Activated naive CD4-positive, alpha-beta T cell treated with anti-CD3 and anti-CD28 coated beads for 36 hours (primary cell): ENCODE measurements around the gene SLC12A5. TPM values are rescaled to one million over a fixed set of nuclear protein-coding genes. Genes with fewer than 3 reads are reported as not detected.
A peak's percentile ranks its signal among the peaks of the same experiment; 100 is the strongest.

Experiments used
- CTCF ChIA-PET: fragments of 350-600 bp; sonication (Branson Sonifier 250); formaldehyde crosslinking; loops from one replicate; lab custom pipeline; 2021; ENCODE audit warnings: antibody characterized with exemption; lab: Charles Lee
- DNase-seq: peaks from one replicate; pipeline ENCODE4 v3.0.0-alpha.2; 2020
- H3K27ac Mint-ChIP-seq: one replicate; pipeline ENCODE4 v1.8.0; 2021; ENCODE audit warnings: mild to moderate bottlenecking, mixed read lengths
- H3K27me3 Mint-ChIP-seq: one replicate; pipeline ENCODE4 v1.8.0; 2021; ENCODE audit warnings: low read depth, mixed read lengths
- H3K36me3 Mint-ChIP-seq: one replicate; pipeline ENCODE4 v1.8.0; 2021; ENCODE audit warnings: low read depth, mixed read lengths
- H3K4me1 Mint-ChIP-seq: one replicate; pipeline ENCODE4 v1.8.0; 2021; ENCODE audit warnings: low read depth, mixed read lengths
- H3K4me3 Mint-ChIP-seq: one replicate; pipeline ENCODE4 v1.8.0; 2021; ENCODE audit warnings: mild to moderate bottlenecking, moderate library complexity, mixed read lengths
- H3K9me3 Mint-ChIP-seq: one replicate; pipeline ENCODE4 v1.8.0; 2021; ENCODE audit warnings: mixed read lengths
- intact Hi-C: fragments of 100-400 bp; cut with micrococcal nuclease; formaldehyde crosslinking; loops from one replicate; pipeline ENCODE4 v1.15.1; 2023
- total RNA-seq, 2 experiments: library from RNA; stranded (reverse); gene quantifications; one replicate each; pipeline ENCODE4 v1.2.3, GENCODE V29; 2021

SLC12A5 gene
- total RNA-seq, 2 experiments from 2014 or later: not detected

DNA sequence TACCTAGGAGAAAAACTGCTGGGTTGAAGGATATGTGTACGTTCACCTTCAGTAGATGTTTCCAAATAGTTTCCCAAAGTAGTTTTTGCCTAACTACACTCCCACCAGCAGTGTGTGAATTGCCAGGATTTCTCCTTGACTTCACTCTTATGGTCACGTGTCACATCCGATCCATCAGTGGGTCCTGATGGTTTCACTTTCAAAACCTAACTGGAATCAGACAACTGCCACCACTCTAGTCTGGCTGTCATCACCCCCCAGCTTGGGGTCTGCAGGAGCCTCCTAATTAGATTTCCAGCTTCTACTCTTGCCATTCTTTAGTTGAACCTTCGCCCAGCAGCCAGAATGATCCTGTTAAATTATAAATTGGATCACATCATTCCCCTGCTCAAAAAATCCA, 8.5 kb upstream of the SLC12A5 start:
- peaks cover 26% of the 10 kb centered on the region for H3K27me3 Mint-ChIP-seq
- peaks cover 8% of the 10 kb centered on the region for H3K4me1 Mint-ChIP-seq
- DNase-seq: no peak
- CTCF ChIA-PET: interaction anchor here (0.6 to 0.9 kb wide), 2 partner anchors 8 to 46 kb away, joined by 3 to 4 read pairs; no protein-coding TSS in a partner anchor
- H3K4me3 Mint-ChIP-seq: no peak overlapping the region
- intact Hi-C loops: no loop called here
- H3K9me3 Mint-ChIP-seq: no peaks in the 10 kb centered on the region
- no peaks in the 10 kb centered on the region for H3K36me3 Mint-ChIP-seq
- H3K27ac Mint-ChIP-seq: no peak overlapping the region

DNA sequence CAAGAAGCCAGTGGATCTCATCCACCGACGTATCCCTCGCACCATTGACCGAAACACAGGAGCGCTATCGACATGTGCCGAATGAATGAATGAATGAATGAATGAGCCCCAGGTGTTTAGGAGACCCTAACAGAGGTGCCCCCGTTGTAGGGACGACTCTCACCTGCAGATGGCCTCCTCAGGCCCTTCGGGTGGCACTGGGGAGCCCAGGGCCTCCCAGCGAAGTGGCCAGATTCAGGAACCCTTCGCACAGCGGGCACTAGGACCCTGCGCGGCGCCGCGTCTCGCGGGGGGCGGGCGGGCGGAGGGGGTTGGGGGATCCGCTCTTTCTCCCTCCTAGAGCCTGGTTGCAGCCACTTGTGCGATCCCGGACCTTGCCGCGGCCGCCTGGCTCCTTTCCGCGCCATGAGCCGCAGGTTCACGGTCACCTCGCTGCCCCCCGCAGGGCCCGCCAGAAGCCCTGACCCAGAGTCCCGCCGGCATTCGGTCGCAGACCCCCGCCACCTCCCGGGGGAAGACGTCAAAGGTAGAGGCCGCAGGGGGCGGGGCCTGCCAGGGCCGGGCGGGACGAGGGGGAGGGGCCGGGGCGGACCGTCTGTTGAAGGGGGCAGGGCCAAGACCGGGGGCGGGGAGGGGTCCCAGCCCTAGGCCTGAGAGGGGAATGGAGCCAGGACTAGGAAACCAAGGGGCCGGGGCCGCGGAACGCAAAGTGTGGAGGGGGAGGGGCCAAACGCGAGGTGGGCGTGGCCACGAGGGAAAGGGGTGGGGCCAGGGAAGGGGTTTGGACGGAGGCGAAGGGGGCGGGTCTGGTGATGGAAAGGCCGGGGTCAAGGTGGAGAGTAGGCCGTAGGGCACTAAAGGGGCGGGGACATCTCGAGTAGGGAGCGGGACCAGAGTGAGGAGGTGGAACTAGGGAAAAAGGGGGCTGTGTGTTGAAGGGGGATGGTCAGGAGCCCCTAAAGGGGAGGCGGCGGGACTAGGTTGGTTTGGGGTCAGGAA, 7.4 kb upstream of the SLC12A5 start:
- Mint-ChIP-seq H3K27me3 (peaks cover 32% of the 10 kb centered on the region), H3K9me3 (no peaks in the 10 kb centered on the region)
- CTCF ChIA-PET: interaction anchor here (0.8 to 2.5 kb wide), 18 partner anchors 7 to 212 kb away, joined by 3 to 13 read pairs (median 4); no protein-coding TSS in a partner anchor

DNA sequence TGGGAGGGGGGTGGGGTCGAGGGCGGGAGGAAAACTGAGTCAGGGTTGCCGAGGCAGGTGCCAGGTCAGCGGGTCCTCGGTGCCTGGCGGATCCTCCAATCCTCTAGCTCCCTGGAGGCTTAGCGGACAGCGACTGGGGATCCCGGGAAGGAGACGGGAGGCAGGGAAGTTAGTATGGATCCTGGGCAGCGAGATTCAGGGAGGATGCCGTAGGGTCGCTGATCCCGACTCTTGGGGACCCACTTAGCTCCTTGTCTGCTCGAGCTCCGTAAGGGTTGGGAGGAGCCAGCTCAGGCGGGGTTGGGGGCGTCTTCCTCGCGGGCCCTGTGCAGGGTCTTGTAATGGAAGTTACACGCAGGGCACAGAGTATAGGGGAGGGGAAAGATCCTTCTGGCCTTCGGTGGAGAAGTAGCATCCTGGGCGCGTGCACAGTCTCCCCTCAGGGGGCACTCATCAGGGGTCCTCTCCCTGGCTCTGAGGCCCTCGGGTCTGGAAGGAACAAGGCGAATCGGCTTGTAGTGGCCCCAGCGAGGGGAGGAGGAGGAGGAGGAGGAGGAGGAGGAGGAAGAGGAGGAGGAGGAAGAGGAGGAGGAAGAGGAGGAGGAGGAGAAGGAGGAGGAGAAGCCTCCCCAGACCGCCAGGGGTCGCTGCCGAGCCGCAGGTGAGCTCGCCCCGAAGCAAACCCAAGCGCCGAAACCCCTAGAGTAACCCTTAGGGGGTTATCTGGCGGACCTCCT, 6.4 kb upstream of the SLC12A5 start:
- peak overlapping the region; percentile 63 for H3K4me3 Mint-ChIP-seq
- H3K27me3 Mint-ChIP-seq: peaks cover 32% of the 10 kb centered on the region
- DNase-seq: peak; percentile 83
- H3K9me3 Mint-ChIP-seq: no peaks in the 10 kb centered on the region
- H3K36me3 Mint-ChIP-seq: no peaks in the 10 kb centered on the region
- intact Hi-C loops: loop anchor here (1.0 kb wide), 3 partner anchors 50 to 152 kb away; partner anchors contain the start of genes NCOA5 and ZNF335
- H3K27ac Mint-ChIP-seq: no peak overlapping the region
- CTCF ChIA-PET: interaction anchor here (0.7 to 2.5 kb wide), 21 partner anchors 8 to 279 kb away, joined by 3 to 13 read pairs (median 4); no protein-coding TSS in a partner anchor
- peaks cover 8% of the 10 kb centered on the region for H3K4me1 Mint-ChIP-seq

More for the DNA sequence above, 7.4 kb upstream of the SLC12A5 start:
- intact Hi-C loops: loop anchor here (1.0 kb wide), 2 partner anchors 49 to 68 kb away; partner anchors contain the start of genes NCOA5 and ZNF335
- Mint-ChIP-seq H3K27ac (no peak overlapping the region), H3K4me3 (peak overlapping the region; percentile 63), H3K4me1 (peaks cover 8% of the 10 kb centered on the region), H3K36me3 (no peaks in the 10 kb centered on the region)
- DNase-seq: peak; percentile 62

DNA sequence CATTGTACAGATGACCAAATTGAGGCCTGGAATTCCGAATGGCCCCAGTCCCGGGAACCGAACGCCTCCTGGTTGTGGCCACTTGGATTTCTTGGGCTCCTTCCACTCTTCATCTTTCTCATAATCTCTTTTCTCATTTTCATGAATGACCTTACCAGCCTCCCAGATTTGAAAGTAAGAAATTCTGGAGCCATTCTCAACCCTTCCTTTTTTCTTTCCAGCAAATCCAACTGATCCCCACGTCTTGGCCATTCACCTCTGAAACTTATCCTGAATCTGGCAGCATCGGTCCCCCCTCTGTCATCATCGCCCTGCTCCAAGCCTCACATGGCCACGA, 5.9 kb upstream of the SLC12A5 start:
- intact Hi-C loops: loop anchor here (1.0 kb wide), 1 partner anchor 151 kb away; no protein-coding TSS in a partner anchor
- peaks cover 8% of the 10 kb centered on the region for H3K4me1 Mint-ChIP-seq
- DNase-seq: no peak
- peaks cover 33% of the 10 kb centered on the region for H3K27me3 Mint-ChIP-seq
- CTCF ChIA-PET: interaction anchor here (0.7 to 2.5 kb wide), 18 partner anchors 9 to 278 kb away, joined by 3 to 13 read pairs (median 4); no protein-coding TSS in a partner anchor
- no peaks in the 10 kb centered on the region for H3K36me3 Mint-ChIP-seq
- H3K27ac Mint-ChIP-seq: no peak overlapping the region
- no peak overlapping the region for H3K4me3 Mint-ChIP-seq
- H3K9me3 Mint-ChIP-seq: no peaks in the 10 kb centered on the region

DNA sequence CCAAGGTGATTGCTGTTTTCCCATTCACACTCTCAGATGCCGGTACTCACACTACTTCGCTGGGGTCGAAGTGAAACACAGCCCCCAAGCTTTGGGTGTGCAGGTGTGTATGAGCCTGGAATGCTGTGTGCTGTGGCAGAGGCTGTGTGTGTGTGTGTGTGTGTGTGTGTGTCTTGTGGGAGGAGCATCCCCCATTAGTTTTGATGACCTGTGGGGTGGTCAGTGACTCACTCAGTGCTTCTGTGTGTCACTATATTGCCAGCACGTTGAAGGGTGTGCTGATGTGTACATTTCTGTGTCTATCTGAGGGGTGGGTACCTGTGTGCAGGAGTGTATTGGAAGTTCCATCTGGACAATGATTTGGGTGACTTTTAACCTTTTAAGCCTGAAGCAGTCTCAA, 5.0 kb upstream of the SLC12A5 start:
- Mint-ChIP-seq H3K36me3 (no peaks in the 10 kb centered on the region), H3K27me3 (peaks cover 37% of the 10 kb centered on the region), H3K9me3 (no peaks in the 10 kb centered on the region), H3K4me1 (peaks cover 8% of the 10 kb centered on the region), H3K4me3 (no peak overlapping the region), H3K27ac (no peak overlapping the region)
- no peak for DNase-seq
- CTCF ChIA-PET: interaction anchor here (0.7 to 2.5 kb wide), 7 partner anchors 8 to 151 kb away, joined by 3 to 13 read pairs (median 6); no protein-coding TSS in a partner anchor
- intact Hi-C loops: loop anchor here (1.0 kb wide), 1 partner anchor 150 kb away; no protein-coding TSS in a partner anchor

DNA sequence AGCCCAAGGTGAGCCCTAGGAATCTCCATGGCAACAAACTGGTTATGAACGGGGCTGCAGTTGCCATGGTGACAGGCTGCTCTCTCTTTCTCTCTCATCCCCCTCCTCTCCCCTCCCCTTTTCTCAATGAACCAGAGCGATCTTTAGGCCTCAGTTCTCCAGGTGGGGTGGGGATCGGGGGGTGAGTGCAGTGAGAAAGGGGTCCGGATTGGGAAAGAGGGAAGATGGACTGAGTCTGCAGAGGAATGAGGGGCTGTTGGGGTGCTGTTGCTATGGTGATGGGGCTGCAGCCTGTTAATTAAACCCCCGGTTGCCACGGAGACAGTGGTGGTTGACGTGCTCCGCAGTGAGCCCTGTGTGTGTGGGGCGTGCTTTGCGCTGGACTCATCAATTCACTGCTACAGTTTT, 3.6 kb upstream of the SLC12A5 start:
- no peak overlapping the region for H3K27ac Mint-ChIP-seq
- no peaks in the 10 kb centered on the region for H3K9me3 Mint-ChIP-seq
- DNase-seq: no peak
- CTCF ChIA-PET: no interaction called here
- no peak overlapping the region for H3K4me3 Mint-ChIP-seq
- no peaks in the 10 kb centered on the region for H3K36me3 Mint-ChIP-seq
- intact Hi-C loops: no loop called here
- peaks cover 8% of the 10 kb centered on the region for H3K4me1 Mint-ChIP-seq
- peaks cover 44% of the 10 kb centered on the region for H3K27me3 Mint-ChIP-seq

DNA sequence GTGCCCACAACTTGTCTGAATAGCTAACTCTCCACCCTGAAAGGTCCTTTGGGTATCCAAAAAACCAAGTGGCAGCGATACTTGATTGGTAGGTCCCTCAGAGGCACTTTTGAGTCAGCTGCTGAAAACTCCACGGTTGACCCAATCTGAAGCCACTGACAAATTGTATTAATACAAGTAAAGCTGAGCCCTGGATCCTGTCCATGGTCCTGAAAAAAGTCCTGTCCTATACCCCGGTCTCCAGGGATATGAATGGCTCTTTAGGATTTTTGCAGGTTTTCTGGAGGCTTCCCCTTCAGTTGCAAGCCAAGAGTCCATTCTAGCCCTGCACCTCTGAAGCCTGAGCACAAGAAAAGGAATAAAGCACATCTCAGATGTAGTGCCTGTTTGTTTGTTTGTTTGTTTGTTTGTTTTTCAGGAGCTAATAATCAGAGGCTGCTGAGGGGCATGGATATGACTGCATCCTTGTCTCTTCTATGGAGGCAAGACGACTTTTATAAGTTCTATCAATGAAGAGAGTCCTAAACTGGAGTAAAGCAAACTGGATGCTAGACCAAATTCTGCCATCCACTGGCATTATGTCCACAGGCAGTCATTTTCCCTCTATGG, 1.7 kb upstream of the SLC12A5 start:
- peak; percentile 54 for DNase-seq
- CTCF ChIA-PET: interaction anchor here (1.0 to 2.7 kb wide), 3 partner anchors 13 to 105 kb away, joined by 3 to 8 read pairs (median 4); no protein-coding TSS in a partner anchor
- Mint-ChIP-seq H3K36me3 (no peaks in the 10 kb centered on the region), H3K4me3 (no peak overlapping the region), H3K27ac (no peak overlapping the region), H3K4me1 (peaks cover 3% of the 10 kb centered on the region), H3K9me3 (no peaks in the 10 kb centered on the region), H3K27me3 (peaks cover 46% of the 10 kb centered on the region)
- intact Hi-C loops: no loop called here

DNA sequence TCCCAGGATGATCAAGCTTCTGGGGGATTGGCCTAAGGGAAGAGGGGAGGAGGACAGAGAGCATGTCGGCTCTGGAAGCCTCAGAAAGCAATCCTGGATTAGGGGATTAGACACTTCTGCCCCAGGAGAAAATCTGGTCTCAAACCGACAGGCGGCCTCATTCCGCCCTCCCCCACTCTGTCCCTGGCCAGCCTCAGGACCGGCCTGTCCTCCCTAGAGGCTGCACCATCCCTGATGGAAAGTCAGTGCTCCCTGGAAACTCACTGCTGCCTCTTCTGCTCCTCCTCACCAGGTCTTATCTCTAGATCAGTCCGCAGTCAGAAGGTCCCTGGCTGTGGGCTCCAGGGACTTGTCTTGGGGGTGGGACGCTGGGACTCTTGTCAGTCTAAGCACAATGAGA, 905 bp upstream of the SLC12A5 start:
- intact Hi-C loops: no loop called here
- Mint-ChIP-seq H3K4me1 (peaks cover 3% of the 10 kb centered on the region), H3K27ac (no peak overlapping the region), H3K9me3 (no peaks in the 10 kb centered on the region), H3K36me3 (no peaks in the 10 kb centered on the region), H3K4me3 (no peak overlapping the region), H3K27me3 (peaks cover 50% of the 10 kb centered on the region)
- DNase-seq: no peak
- CTCF ChIA-PET: interaction anchor here (1.0 to 2.7 kb wide), 3 partner anchors 13 to 105 kb away, joined by 3 to 8 read pairs (median 4); no protein-coding TSS in a partner anchor

DNA sequence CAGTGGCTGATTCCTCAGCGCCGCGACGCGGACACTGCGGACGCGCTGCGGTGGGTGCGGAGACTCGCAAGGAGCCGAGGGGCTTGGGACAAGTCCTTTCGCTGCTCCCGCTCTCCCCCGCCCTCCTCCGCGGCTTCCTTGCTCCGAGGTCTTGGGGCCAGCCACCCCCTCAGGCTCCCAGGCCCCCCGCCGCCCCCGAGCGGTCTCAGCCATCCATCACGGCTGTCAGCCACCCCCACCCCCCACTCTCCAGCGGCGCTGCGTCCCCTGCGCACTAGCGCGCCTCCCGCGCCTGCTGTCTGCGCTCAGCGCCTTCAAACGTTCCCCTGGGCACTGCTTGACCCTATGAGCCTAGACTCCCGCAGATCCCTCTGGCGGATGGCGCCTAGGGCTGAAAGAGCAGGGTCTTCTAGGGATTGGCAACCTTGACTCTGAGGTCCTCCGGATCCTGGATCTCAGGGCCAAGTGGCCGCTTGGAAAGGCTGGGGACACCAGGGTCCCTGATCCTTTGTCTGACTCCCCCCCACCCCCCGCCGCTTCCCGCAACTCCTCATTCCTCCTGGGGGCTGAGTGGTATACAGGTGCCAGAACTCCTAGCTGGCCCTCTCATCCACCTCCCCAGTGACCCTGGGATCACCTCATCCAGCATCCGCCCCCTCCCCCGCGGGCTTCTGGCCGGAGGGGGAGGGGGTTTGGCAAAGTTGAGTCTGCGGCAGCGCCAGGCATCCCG, 1.4 kb downstream of the SLC12A5 start:
- Mint-ChIP-seq H3K27me3 (peaks cover 58% of the 10 kb centered on the region), H3K4me3 (no peak overlapping the region), H3K4me1 (no peaks in the 10 kb centered on the region), H3K36me3 (no peaks in the 10 kb centered on the region), H3K9me3 (no peaks in the 10 kb centered on the region), H3K27ac (no peak overlapping the region)
- CTCF ChIA-PET: interaction anchor here (1.3 kb wide), 1 partner anchor 16 kb away, joined by 3 read pairs; no protein-coding TSS in a partner anchor
- no peak for DNase-seq
- intact Hi-C loops: no loop called here

DNA sequence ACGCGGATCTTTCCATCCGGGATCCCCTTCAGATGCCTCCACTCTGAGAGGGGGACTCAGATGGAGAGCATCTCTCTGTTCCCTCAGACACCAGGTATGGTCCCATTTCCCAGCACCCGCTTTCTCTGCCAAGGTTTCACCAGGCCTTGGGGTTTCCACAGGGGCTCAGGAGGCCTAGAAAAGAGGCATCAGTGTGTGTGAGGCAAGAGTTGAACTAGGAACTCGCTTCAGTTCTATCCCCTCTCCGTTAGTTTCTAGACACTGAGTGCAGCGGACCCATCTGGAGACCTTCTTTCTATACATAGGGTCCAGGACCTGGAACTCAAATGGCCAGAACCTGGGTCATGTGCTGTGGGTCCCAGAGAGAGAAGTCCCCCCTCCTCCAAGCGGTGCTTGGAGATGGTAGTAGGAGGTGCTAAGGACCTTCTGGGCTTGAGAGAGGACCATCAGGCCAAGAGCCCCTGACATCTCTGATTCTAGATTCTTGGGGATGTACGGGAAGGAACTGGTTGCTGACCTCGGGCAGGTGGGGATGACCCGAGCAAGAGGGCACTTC, 2.1 kb downstream of the SLC12A5 start:
- Mint-ChIP-seq H3K9me3 (no peaks in the 10 kb centered on the region), H3K4me3 (no peak overlapping the region), H3K27ac (no peak overlapping the region), H3K27me3 (peaks cover 56% of the 10 kb centered on the region), H3K36me3 (no peaks in the 10 kb centered on the region), H3K4me1 (no peaks in the 10 kb centered on the region)
- CTCF ChIA-PET: interaction anchor here (0.9 to 2.0 kb wide), 2 partner anchors 8 to 17 kb away, joined by 4 to 9 read pairs; no protein-coding TSS in a partner anchor
- intact Hi-C loops: no loop called here
- no peak for DNase-seq
